Keratinocyte (primary cell): Measurements from ENCODE around the gene PRKCH. TPM values are rescaled to one million over a fixed set of nuclear protein-coding genes. Genes with fewer than 3 reads are reported as not detected.

ENCODE experiments used
- DNase-seq: peaks from one replicate; pipeline ENCODE4 v3.0.0-alpha.2; 2011; ENCODE audit warnings: low read depth, missing footprints, low spot score
- FAIRE-seq: peaks from 2 replicates; lab custom pipeline; 2011; peaks lifted over from hg19 to GRCh38; lab: Jason Lieb, UNC
- H2AFZ ChIP-seq: 2 replicates; pipeline ENCODE4 v1.6.0; 2012; ENCODE audit warnings: low read length, control low read depth, inconsistent platforms; ENCODE audit not compliant: control insufficient read depth
- H3K27ac ChIP-seq: 2 replicates; pipeline ENCODE4 v1.5.1; 2011; ENCODE audit warnings: low read length; ENCODE audit not compliant: control insufficient read depth, insufficient read depth
- H3K27me3 ChIP-seq: 3 replicates; pipeline ENCODE4 v1.6.0; 2011; ENCODE audit warnings: low read length; ENCODE audit not compliant: control insufficient read depth, insufficient read depth; ENCODE audit errors: extremely low read depth
- H3K36me3 ChIP-seq, 2 experiments: 2 replicates in 1 of 2; 3 replicates in 1 of 2; pipeline ENCODE4 v1.5.1; 2011; ENCODE audit warnings: low read length in 2 of 2, mild to moderate bottlenecking in 1 of 2; ENCODE audit not compliant: control insufficient read depth in 2 of 2, insufficient read depth in 2 of 2; ENCODE audit errors: extremely low read depth in 1 of 2
- H3K4me1 ChIP-seq: 3 replicates; pipeline ENCODE4 v1.5.1; 2011; ENCODE audit warnings: low read length; ENCODE audit not compliant: control insufficient read depth, insufficient read depth; ENCODE audit errors: extremely low read depth
- H3K4me2 ChIP-seq: 3 replicates; pipeline ENCODE4 v1.6.0; 2011; ENCODE audit warnings: low read depth, low read length; ENCODE audit not compliant: control insufficient read depth, insufficient read depth; ENCODE audit errors: extremely low read depth
- H3K4me3 ChIP-seq, 3 experiments: fragments of 200-600 bp in 1 of 3; sonication (generic) in 1 of 3; 2 replicates in 2 of 3; 3 replicates in 1 of 3; pipeline ENCODE4 v1.5.1; 2011 to 2016; ENCODE audit warnings: low read length in 3 of 3, mild to moderate bottlenecking in 3 of 3, control low read depth in 2 of 3, inconsistent platforms in 1 of 3, low read depth in 1 of 3, mixed read lengths in 1 of 3, mixed run types in 1 of 3, moderate library complexity in 1 of 3; ENCODE audit not compliant: control insufficient read depth in 2 of 3, insufficient read depth in 2 of 3; ENCODE audit errors: extremely low read depth in 1 of 3
- H3K79me2 ChIP-seq: 2 replicates; pipeline ENCODE4 v1.6.0; 2012; ENCODE audit warnings: low read length; ENCODE audit not compliant: control insufficient read depth, insufficient read depth
- H3K9ac ChIP-seq: 3 replicates; pipeline ENCODE4 v1.6.0; 2011; ENCODE audit warnings: low read length; ENCODE audit not compliant: control insufficient read depth, insufficient read depth; ENCODE audit errors: extremely low read depth
- H3K9me1 ChIP-seq: 3 replicates; pipeline ENCODE4 v1.6.0; 2011; ENCODE audit warnings: low read length; ENCODE audit not compliant: control insufficient read depth, insufficient read depth; ENCODE audit errors: extremely low read depth
- H3K9me3 ChIP-seq: 2 replicates; pipeline ENCODE4 v1.5.1; 2012; ENCODE audit warnings: low read depth, low read length; ENCODE audit not compliant: control insufficient read depth
- H4K20me1 ChIP-seq: 3 replicates; pipeline ENCODE4 v1.6.0; 2011; ENCODE audit warnings: low read length; ENCODE audit not compliant: control insufficient read depth, insufficient read depth; ENCODE audit errors: extremely low read depth
- CTCF ChIP-seq, 3 experiments: IDR thresholded peaks in 1 of 3; conservative IDR thresholded peaks in 1 of 3; optimal IDR thresholded peaks in 1 of 3; 2 replicates in 2 of 3; 3 replicates in 1 of 3; pipeline versions ENCODE3 to v1.5.1; 2011; ENCODE audit warnings: low read length in 3 of 3, mild to moderate bottlenecking in 3 of 3, moderate library complexity in 2 of 3, control low read depth in 1 of 3, inconsistent platforms in 1 of 3; ENCODE audit not compliant: insufficient read depth in 2 of 3; ENCODE audit errors: extremely low read depth in 1 of 3
- EZH2 ChIP-seq: IDR thresholded peaks from one replicate; pipeline ENCODE4 v1.6.1; 2012; ENCODE audit warnings: inconsistent platforms, mild to moderate bottlenecking, low read length, moderate library complexity
- dilution Hi-C: fragments of 300-500 bp; cut with MboI; formaldehyde crosslinking; loops from one replicate; pipeline ENCODE4 v1.7.0; 2020; ENCODE audit warnings: low sequenced_read_pairs; ENCODE audit not compliant: extremely low pct_ligation_motif_present
- polyA minus RNA-seq, 3 experiments: library from RNA; depleted of rRNA, polyadenylated mRNA; stranded (reverse); fragments of >200 nt; gene quantifications; 1 replicate in 1 of 3; 2 replicates in 1 of 3; 3 replicates in 1 of 3; pipeline ENCODE4 v1.2.3, GENCODE V29; 2011
- polyA plus RNA-seq, 5 experiments: library from polyadenylated mRNA; depleted of rRNA in 3 of 5; stranded (reverse) in 3 of 5; stranded (forward) in 1 of 5; unstranded in 1 of 5; fragments of >200 nt; gene quantifications; 1 replicate in 1 of 5; 2 replicates in 3 of 5; 3 replicates in 1 of 5; pipeline versions ENCODE4 v1.2.1 to v1.2.3, GENCODE V29; 2011 to 2012; ENCODE audit warnings: missing spikeins in 2 of 5, low read depth in 1 of 5, low replicate concordance in 1 of 5

PRKCH gene
- polyA plus RNA-seq = 12.0 to 13.7 TPM (median 12.0 TPM) in 3 replicates
- 25.3 TPM for polyA plus RNA-seq (2011; ENCODE audit: low read depth)
- 11.7 and 12.1 TPM in 2 replicates for polyA plus RNA-seq (2011; cell fraction: cytosol; rRNA removed)
- polyA plus RNA-seq (2011; cell fraction: nucleus; rRNA removed) = 14.1 and 17.1 TPM in 2 replicates
- 6.9 and 21.5 TPM in 2 replicates for polyA plus RNA-seq (2012; ENCODE audit: low replicate concordance)
- 20.1 to 34.5 TPM (median 31.4 TPM) in 3 replicates for polyA minus RNA-seq
- polyA minus RNA-seq (2011; cell fraction: cytosol; rRNA and poly(A)+ RNA removed) = 24.6 TPM
- 18.3 and 32.3 TPM in 2 replicates for polyA minus RNA-seq (2011; cell fraction: nucleus; rRNA and poly(A)+ RNA removed)

DNA sequence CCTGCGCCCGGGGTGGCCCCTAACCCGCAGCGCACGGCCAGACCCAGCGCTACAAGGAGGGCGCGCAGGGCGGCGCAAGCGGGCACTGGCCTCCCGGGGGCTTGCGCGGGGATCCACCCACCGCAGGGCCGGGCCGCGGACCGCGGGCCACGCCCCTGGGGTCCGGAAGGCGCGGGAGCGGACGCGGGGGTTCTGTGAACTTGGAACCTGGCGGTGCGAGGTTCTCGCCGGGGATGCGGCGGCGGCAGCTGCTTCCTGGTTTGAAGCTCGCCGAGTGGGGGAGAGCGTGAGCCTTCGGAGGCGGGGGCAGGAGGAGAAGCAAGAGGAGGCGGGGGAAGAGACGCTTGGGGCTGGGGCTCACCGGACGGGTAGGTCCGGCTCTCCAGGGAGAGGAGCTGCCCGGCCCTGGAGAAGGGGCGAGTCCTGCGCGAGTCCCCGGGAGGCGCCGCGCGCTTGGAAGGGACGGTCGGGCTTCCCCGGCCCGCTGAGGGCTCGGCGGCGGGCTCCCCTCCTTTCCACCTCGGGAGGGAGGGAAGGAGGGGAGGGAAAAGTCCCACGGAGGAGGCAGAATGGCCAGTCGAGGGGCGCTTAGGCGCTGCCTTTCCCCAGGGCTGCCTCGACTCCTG, at the start of gene PRKCH:
PRKCH (plus strand) TSS at position 195 of the 626 bp plus-strand sequence. CDS start 523 bp downstream, outside the sequence.
- no peaks in the 10 kb centered on the region for H3K9me1 ChIP-seq
- no peaks in the 10 kb centered on the region for H3K36me3 ChIP-seq
- H3K79me2 ChIP-seq = peaks cover 8% of the 10 kb centered on the region
- dilution Hi-C loops = no loop called here
- peak within 1 kb of the TSS; percentile 97 for H3K27ac ChIP-seq
- H3K4me3 ChIP-seq = peak within 1 kb of the TSS; percentile 54 to 85 (median 77)
- peak in 2 of 3 experiments; percentile 34 to 42 for TF ChIP-seq CTCF (optimal IDR thresholded peaks at IDR 0.05 in 1 of 3, IDR thresholded peaks at IDR 0.05 in 1 of 3, conservative IDR thresholded peaks at IDR 0.05 in 1 of 3; ENCODE audit: extremely low read depth in 1 of 3, insufficient read depth in 2 of 3, low read length in 3 of 3)
- no peak for TF ChIP-seq EZH2
- H3K27me3 ChIP-seq = no peaks in the 10 kb centered on the region
- peak; percentile 41 for DNase-seq
- no peaks in the 10 kb centered on the region for H4K20me1 ChIP-seq
- no peak for FAIRE-seq
- H3K9ac ChIP-seq = peak within 1 kb of the TSS; percentile 91
- peaks cover 12% of the 10 kb centered on the region for H3K4me1 ChIP-seq
- peak within 1 kb of the TSS; percentile 93 for H3K4me2 ChIP-seq
- no peaks in the 10 kb centered on the region for H3K9me3 ChIP-seq
- peak within 1 kb of the TSS; percentile 96 for H2AFZ ChIP-seq

DNA sequence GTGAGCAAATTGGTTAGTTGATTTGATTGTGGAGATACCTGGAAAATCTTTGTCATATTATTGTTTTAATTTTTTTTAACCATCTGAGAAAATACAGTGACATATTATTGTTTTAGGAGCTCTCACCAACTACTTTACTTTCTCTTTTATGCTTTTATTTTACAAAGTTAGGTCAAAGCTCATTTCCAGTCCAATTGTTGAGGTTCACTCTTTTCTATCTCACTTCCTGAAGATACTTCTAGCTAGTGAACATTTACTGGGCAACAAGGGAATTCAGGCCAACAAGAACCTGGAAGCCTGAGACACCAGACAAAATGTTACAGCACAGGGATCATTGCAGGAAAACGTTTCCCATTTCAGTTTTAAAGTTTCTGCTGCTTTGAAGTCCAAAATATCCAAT, 44.1 kb upstream of the PRKCH start:
- Histone ChIP-seq H3K9me1 (no peaks in the 10 kb centered on the region), H3K9ac (no peak overlapping the region), H3K36me3 (no peaks in the 10 kb centered on the region), H3K4me2 (peak overlapping the region; percentile 4), H3K4me1 (peaks cover 23% of the 10 kb centered on the region), H4K20me1 (peaks cover 5% of the 10 kb centered on the region), H3K4me3 (peak overlapping the region in 1 of 3 experiments; percentile 13), H3K27ac (no peak overlapping the region), H3K79me2 (peaks cover 20% of the 10 kb centered on the region), H3K9me3 (no peaks in the 10 kb centered on the region), H2AFZ (no peak overlapping the region), H3K27me3 (no peaks in the 10 kb centered on the region)
- DNase-seq (no peak), FAIRE-seq (peak; percentile 56)
- dilution Hi-C loops = no loop called here
- TF ChIP-seq CTCF (optimal IDR thresholded peaks at IDR 0.05 in 1 of 3, IDR thresholded peaks at IDR 0.05 in 1 of 3, conservative IDR thresholded peaks at IDR 0.05 in 1 of 3; ENCODE audit: extremely low read depth in 1 of 3, insufficient read depth in 2 of 3, low read length in 3 of 3) (no peak), EZH2 (no peak)
